ENCODE results near the gene ATP9A. TPM values are rescaled to one million over a fixed set of nuclear protein-coding genes. Genes with fewer than 3 reads are reported as not detected.
A peak's percentile ranks its signal among the peaks of the same experiment; 100 is the strongest.

The ATP9A gene
- total and polyA plus RNA-seq, 5 donors from 2014 or later, result 0.10 to 0.76 TPM; not detected in 3

- no peak overlapping the region for H3K4me3 ChIP-seq (ENCODE audit: low read depth, low read length)
- H3K27me3 Mint-ChIP-seq, result peaks cover 7% of the 10 kb centered on the region
- no peaks in the 10 kb centered on the region for H3K9me3 Mint-ChIP-seq
- H3K9me3 ChIP-seq (ENCODE audit: control insufficient read depth in 2 of 2, low read length in 2 of 2), result no peaks in the 10 kb centered on the region
- peaks cover 7% of the 10 kb centered on the region for H3K4me1 ChIP-seq (ENCODE audit: control insufficient read depth, insufficient read depth, low read length, poor library complexity, severe bottlenecking)
- H3K4me3 Mint-ChIP-seq, result no peak overlapping the region
- H3K27ac Mint-ChIP-seq, result no peak overlapping the region
- no peaks in the 10 kb centered on the region for H3K27me3 ChIP-seq (ENCODE audit: control insufficient read depth, insufficient read depth, low read length)
- no peak for DNase-seq
- H3K36me3 Mint-ChIP-seq, result no peaks in the 10 kb centered on the region
- no peak for ATAC-seq (ENCODE audit: low read depth in 2 of 2)
- peaks cover 0 to 27% (median 1%) of the 10 kb centered on the region in 4 donors for H3K4me1 Mint-ChIP-seq
- H3K27ac ChIP-seq (ENCODE audit: insufficient read depth, low read length, poor library complexity, severe bottlenecking), result no peak overlapping the region
- no peaks in the 10 kb centered on the region for H3K36me3 ChIP-seq (ENCODE audit: control insufficient read depth, insufficient read depth, low read length)
Observed at GRCh38 chr20:51612896-51613295, 155.3 kb downstream of the ATP9A start.

DNA sequence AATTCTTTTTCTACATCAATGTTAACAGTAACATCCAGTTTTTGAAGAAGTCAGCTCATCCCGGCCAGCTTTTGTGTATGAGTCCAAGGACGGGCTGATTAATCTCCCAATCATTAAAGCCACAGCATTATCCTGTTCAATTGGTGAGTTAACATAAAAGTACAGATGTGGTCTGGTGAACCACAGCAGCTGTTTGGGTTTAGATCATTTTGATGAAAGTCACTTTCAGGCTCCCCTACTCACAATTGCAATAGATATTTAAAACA lies 156.6 kb downstream of the ATP9A start:
- Mint-ChIP-seq H3K27me3 (peaks cover 7% of the 10 kb centered on the region), H3K27ac (no peak overlapping the region), H3K4me1 (peaks cover 0 to 32% (median 1%) of the 10 kb centered on the region in 4 donors), H3K36me3 (no peaks in the 10 kb centered on the region), H3K9me3 (no peaks in the 10 kb centered on the region), H3K4me3 (no peak overlapping the region)
- DNase-seq, result no peak
- H3K4me3 ChIP-seq (ENCODE audit: low read depth, low read length), result no peak overlapping the region
- no peak for ATAC-seq (ENCODE audit: low read depth in 2 of 2)
- H3K27ac ChIP-seq (ENCODE audit: insufficient read depth, low read length, poor library complexity, severe bottlenecking), result no peak overlapping the region
- H3K4me1 ChIP-seq (ENCODE audit: control insufficient read depth, insufficient read depth, low read length, poor library complexity, severe bottlenecking), result peaks cover 7% of the 10 kb centered on the region
- H3K27me3 ChIP-seq (ENCODE audit: control insufficient read depth, insufficient read depth, low read length), result no peaks in the 10 kb centered on the region
- no peaks in the 10 kb centered on the region for H3K36me3 ChIP-seq (ENCODE audit: control insufficient read depth, insufficient read depth, low read length)
- H3K9me3 ChIP-seq (ENCODE audit: control insufficient read depth in 2 of 2, low read length in 2 of 2), result no peaks in the 10 kb centered on the region

GRCh38 chr20:51610761-51611624 lies 157.2 kb downstream of the ATP9A start:
- H3K36me3 Mint-ChIP-seq, result no peaks in the 10 kb centered on the region
- H3K9me3 Mint-ChIP-seq, result no peaks in the 10 kb centered on the region
- H3K4me3 ChIP-seq (ENCODE audit: low read depth, low read length), result no peak overlapping the region
- H3K4me3 Mint-ChIP-seq, result no peak overlapping the region
- H3K4me1 Mint-ChIP-seq, result peaks cover 0 to 32% (median 1%) of the 10 kb centered on the region in 4 donors
- H3K9me3 ChIP-seq (ENCODE audit: control insufficient read depth in 2 of 2, low read length in 2 of 2), result no peaks in the 10 kb centered on the region
- H3K4me1 ChIP-seq (ENCODE audit: control insufficient read depth, insufficient read depth, low read length, poor library complexity, severe bottlenecking), result peaks cover 7% of the 10 kb centered on the region
- no peaks in the 10 kb centered on the region for H3K27me3 ChIP-seq (ENCODE audit: control insufficient read depth, insufficient read depth, low read length)
- H3K27ac ChIP-seq (ENCODE audit: insufficient read depth, low read length, poor library complexity, severe bottlenecking), result no peak overlapping the region
- H3K27ac Mint-ChIP-seq, result no peak overlapping the region
- ATAC-seq (ENCODE audit: low read depth in 2 of 2) (no peak), DNase-seq (no peak)
- peaks cover 7% of the 10 kb centered on the region for H3K27me3 Mint-ChIP-seq
- H3K36me3 ChIP-seq (ENCODE audit: control insufficient read depth, insufficient read depth, low read length), result no peaks in the 10 kb centered on the region

- Mint-ChIP-seq H3K9me3 (no peaks in the 10 kb centered on the region), H3K36me3 (no peaks in the 10 kb centered on the region), H3K4me1 (peaks cover 0 to 32% (median 1%) of the 10 kb centered on the region in 4 donors), H3K4me3 (peak overlapping the region in 3 of 4 donors; percentile 9 to 40 (median 15)), H3K27me3 (peaks cover 7% of the 10 kb centered on the region), H3K27ac (peak overlapping the region in 1 of 3 donors; percentile 34)
- H3K4me3 ChIP-seq (ENCODE audit: low read depth, low read length), result no peak overlapping the region
- no peaks in the 10 kb centered on the region for H3K9me3 ChIP-seq (ENCODE audit: control insufficient read depth in 2 of 2, low read length in 2 of 2)
- H3K27me3 ChIP-seq (ENCODE audit: control insufficient read depth, insufficient read depth, low read length), result no peaks in the 10 kb centered on the region
- H3K36me3 ChIP-seq (ENCODE audit: control insufficient read depth, insufficient read depth, low read length), result no peaks in the 10 kb centered on the region
- ATAC-seq (ENCODE audit: low read depth in 2 of 2) (no peak), DNase-seq (no peak)
- H3K4me1 ChIP-seq (ENCODE audit: control insufficient read depth, insufficient read depth, low read length, poor library complexity, severe bottlenecking), result peaks cover 7% of the 10 kb centered on the region
- no peak overlapping the region for H3K27ac ChIP-seq (ENCODE audit: insufficient read depth, low read length, poor library complexity, severe bottlenecking)
Observed at GRCh38 chr20:51610111-51610510, 158.1 kb downstream of the ATP9A start.

DNA sequence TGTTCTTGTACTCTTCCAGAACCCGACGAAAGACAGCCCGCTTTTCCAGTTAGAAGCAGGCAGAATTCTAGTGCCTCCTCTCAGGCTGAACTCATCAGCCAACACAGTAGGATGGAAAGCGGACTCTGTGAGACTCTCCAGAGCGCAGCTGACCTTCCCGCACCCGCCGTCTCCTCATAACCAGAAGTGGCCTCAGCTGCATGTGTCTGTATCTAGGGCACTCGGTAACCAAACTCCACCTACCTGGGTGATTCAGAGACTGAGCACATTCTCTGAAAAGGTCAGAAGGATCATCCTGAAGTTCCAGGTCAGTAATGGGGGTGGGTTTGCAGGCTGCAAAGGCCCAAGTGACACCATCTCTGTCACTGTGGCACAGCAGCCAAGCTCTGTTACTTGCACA lies 158.9 kb downstream of the ATP9A start:
- peaks cover 0 to 32% (median 1%) of the 10 kb centered on the region in 4 donors for H3K4me1 Mint-ChIP-seq
- peaks cover 7% of the 10 kb centered on the region for H3K27me3 Mint-ChIP-seq
- Histone ChIP-seq H3K4me3 (ENCODE audit: low read depth, low read length) (no peak overlapping the region), H3K27ac (ENCODE audit: insufficient read depth, low read length, poor library complexity, severe bottlenecking) (no peak overlapping the region), H3K4me1 (ENCODE audit: control insufficient read depth, insufficient read depth, low read length, poor library complexity, severe bottlenecking) (peaks cover 7% of the 10 kb centered on the region), H3K9me3 (ENCODE audit: control insufficient read depth in 2 of 2, low read length in 2 of 2) (no peaks in the 10 kb centered on the region), H3K36me3 (ENCODE audit: control insufficient read depth, insufficient read depth, low read length) (no peaks in the 10 kb centered on the region), H3K27me3 (ENCODE audit: control insufficient read depth, insufficient read depth, low read length) (no peaks in the 10 kb centered on the region)
- peak overlapping the region in 2 of 4 donors; percentile 43 to 52 for H3K4me3 Mint-ChIP-seq
- no peaks in the 10 kb centered on the region for H3K9me3 Mint-ChIP-seq
- H3K36me3 Mint-ChIP-seq, result no peaks in the 10 kb centered on the region
- ATAC-seq (ENCODE audit: low read depth in 2 of 2), result no peak
- DNase-seq, result no peak
- no peak overlapping the region for H3K27ac Mint-ChIP-seq

DNA sequence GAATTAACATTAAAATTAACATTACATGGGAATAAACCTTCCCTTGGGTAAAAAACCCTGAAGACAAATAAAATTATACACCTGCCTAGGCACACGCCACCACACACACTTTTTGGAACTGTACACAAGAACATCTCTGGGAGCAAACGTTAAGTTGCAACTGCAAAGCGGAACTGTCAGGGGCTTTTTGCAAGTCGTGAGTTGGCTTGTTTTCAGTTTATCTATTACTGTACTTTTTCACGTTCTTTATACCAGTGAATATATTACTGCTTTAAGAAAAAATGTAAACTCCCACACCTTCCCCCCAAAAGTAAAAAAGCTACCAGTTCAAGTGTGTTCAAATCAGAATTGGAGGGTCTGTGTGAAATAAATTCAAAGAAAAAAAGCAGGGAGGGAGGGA lies 160.1 kb downstream of the ATP9A start:
- ATAC-seq (ENCODE audit: low read depth in 2 of 2) (no peak), DNase-seq (peak in 1 of 3 donors; percentile 37)
- H3K27ac ChIP-seq (ENCODE audit: insufficient read depth, low read length, poor library complexity, severe bottlenecking), result no peak overlapping the region
- Mint-ChIP-seq H3K27me3 (no peaks in the 10 kb centered on the region), H3K4me3 (peak overlapping the region in 3 of 4 donors; percentile 25 to 53 (median 43)), H3K4me1 (peaks cover 0 to 32% (median 1%) of the 10 kb centered on the region in 4 donors), H3K36me3 (no peaks in the 10 kb centered on the region), H3K9me3 (no peaks in the 10 kb centered on the region), H3K27ac (peak overlapping the region in 1 of 3 donors; percentile 43)
- peak overlapping the region; percentile 60 for H3K4me3 ChIP-seq (ENCODE audit: low read depth, low read length)
- no peaks in the 10 kb centered on the region for H3K36me3 ChIP-seq (ENCODE audit: control insufficient read depth, insufficient read depth, low read length)
- H3K4me1 ChIP-seq (ENCODE audit: control insufficient read depth, insufficient read depth, low read length, poor library complexity, severe bottlenecking), result peaks cover 7% of the 10 kb centered on the region
- no peaks in the 10 kb centered on the region for H3K27me3 ChIP-seq (ENCODE audit: control insufficient read depth, insufficient read depth, low read length)
- H3K9me3 ChIP-seq (ENCODE audit: control insufficient read depth in 2 of 2, low read length in 2 of 2), result no peaks in the 10 kb centered on the region

- no peak for DNase-seq
- H3K4me3 Mint-ChIP-seq, result no peak overlapping the region
Observed at GRCh38 chr20:51607170-51607569, 161.0 kb downstream of the ATP9A start.

GRCh38 chr20:51604851-51605250 lies 163.3 kb downstream of the ATP9A start:
- Histone ChIP-seq H3K27ac (ENCODE audit: insufficient read depth, low read length, poor library complexity, severe bottlenecking) (no peak overlapping the region), H3K9me3 (ENCODE audit: control insufficient read depth in 2 of 2, low read length in 2 of 2) (no peaks in the 10 kb centered on the region), H3K4me3 (ENCODE audit: low read depth, low read length) (no peak overlapping the region), H3K36me3 (ENCODE audit: control insufficient read depth, insufficient read depth, low read length) (no peaks in the 10 kb centered on the region), H3K4me1 (ENCODE audit: control insufficient read depth, insufficient read depth, low read length, poor library complexity, severe bottlenecking) (no peaks in the 10 kb centered on the region), H3K27me3 (ENCODE audit: control insufficient read depth, insufficient read depth, low read length) (no peaks in the 10 kb centered on the region)
- DNase-seq (no peak), ATAC-seq (ENCODE audit: low read depth in 2 of 2) (no peak)
- Mint-ChIP-seq H3K4me3 (no peak overlapping the region), H3K27me3 (no peaks in the 10 kb centered on the region), H3K36me3 (no peaks in the 10 kb centered on the region), H3K4me1 (peaks cover 0 to 21% (median 0%) of the 10 kb centered on the region in 4 donors), H3K27ac (no peak overlapping the region), H3K9me3 (no peaks in the 10 kb centered on the region)

More at GRCh38 chr20:51607170-51607569, 161.0 kb downstream of the ATP9A start:
- Mint-ChIP-seq H3K27ac (no peak overlapping the region), H3K36me3 (no peaks in the 10 kb centered on the region), H3K27me3 (no peaks in the 10 kb centered on the region), H3K4me1 (peaks cover 0 to 32% (median 1%) of the 10 kb centered on the region in 4 donors), H3K9me3 (no peaks in the 10 kb centered on the region)
- H3K27me3 ChIP-seq (ENCODE audit: control insufficient read depth, insufficient read depth, low read length), result no peaks in the 10 kb centered on the region
- no peak overlapping the region for H3K4me3 ChIP-seq (ENCODE audit: low read depth, low read length)
- no peaks in the 10 kb centered on the region for H3K36me3 ChIP-seq (ENCODE audit: control insufficient read depth, insufficient read depth, low read length)
- peaks cover 7% of the 10 kb centered on the region for H3K4me1 ChIP-seq (ENCODE audit: control insufficient read depth, insufficient read depth, low read length, poor library complexity, severe bottlenecking)
- no peak for ATAC-seq (ENCODE audit: low read depth in 2 of 2)
- H3K27ac ChIP-seq (ENCODE audit: insufficient read depth, low read length, poor library complexity, severe bottlenecking), result no peak overlapping the region
- no peaks in the 10 kb centered on the region for H3K9me3 ChIP-seq (ENCODE audit: control insufficient read depth in 2 of 2, low read length in 2 of 2)
